Measurements from ENCODE around the gene PISD.

- TF ChIP-seq ZNF8 (CRISPR knock-in tag; IDR thresholded peaks at IDR 0.05): no peak
- no peak for TF ChIP-seq ZNF70 (CRISPR knock-in tag; IDR thresholded peaks at IDR 0.05)
- TF ChIP-seq ZC3H10 (CRISPR knock-in tag; IDR thresholded peaks at IDR 0.05): no peak
- TF ChIP-seq RARB (CRISPR knock-in tag; IDR thresholded peaks at IDR 0.05): no peak
- TF ChIP-seq BACH2 (CRISPR knock-in tag; IDR thresholded peaks at IDR 0.05; ENCODE audit: borderline replicate concordance): no peak
- no peak for TF ChIP-seq TSHZ2 (CRISPR knock-in tag; IDR thresholded peaks at IDR 0.05)
- TF ChIP-seq ZFP30 (CRISPR knock-in tag; IDR thresholded peaks at IDR 0.05): no peak
Observed at GRCh38 chr22:31604137-31604705, 57.8 kb downstream of the PISD start.

Data from SK-N-SH treated with all-trans-retinoic acid at 6 μM for 48 hours (cell line).